Glutamatergic neuron (in vitro differentiated cells): ENCODE measurements around the gene CDS2. TPM values are rescaled to one million over a fixed set of nuclear protein-coding genes. Genes with fewer than 3 reads are reported as not detected.
A peak's percentile ranks its signal among the peaks of the same experiment; 100 is the strongest.

Experiments used
- DNase-seq: peaks from one replicate; pipeline ENCODE4 v3.0.0; 2022
- H3K27ac Mint-ChIP-seq: one replicate; pipeline ENCODE4 v1.8.0; 2020; ENCODE audit warnings: mild to moderate bottlenecking, mixed read lengths, inconsistent platforms; ENCODE audit not compliant: unreplicated experiment
- H3K27me3 Mint-ChIP-seq: one replicate; pipeline ENCODE4 v1.8.0; 2020; ENCODE audit warnings: mild to moderate bottlenecking, moderate library complexity, mixed read lengths, inconsistent platforms; ENCODE audit not compliant: unreplicated experiment
- H3K36me3 Mint-ChIP-seq: one replicate; pipeline ENCODE4 v1.8.0; 2020; ENCODE audit warnings: mild to moderate bottlenecking, mixed read lengths, inconsistent platforms; ENCODE audit not compliant: unreplicated experiment
- H3K4me1 Mint-ChIP-seq: one replicate; pipeline ENCODE4 v1.8.0; 2020; ENCODE audit warnings: mild to moderate bottlenecking, low read depth, mixed read lengths, inconsistent platforms; ENCODE audit not compliant: unreplicated experiment
- H3K4me3 Mint-ChIP-seq: one replicate; pipeline ENCODE4 v1.8.0; 2020; ENCODE audit warnings: mild to moderate bottlenecking, mixed read lengths, inconsistent platforms; ENCODE audit not compliant: unreplicated experiment
- H3K9me3 Mint-ChIP-seq: one replicate; pipeline ENCODE4 v1.8.0; 2020; ENCODE audit warnings: mild to moderate bottlenecking, moderate library complexity, mixed read lengths, inconsistent platforms; ENCODE audit not compliant: unreplicated experiment
- CTCF ChIP-seq: fragments of 200-600 bp; sonication (generic); IDR thresholded peaks from one replicate; pipeline ENCODE4 v1.5.0; 2021; ENCODE audit not compliant: partially characterized antibody, unreplicated experiment
- total RNA-seq: library from RNA; stranded (reverse); fragmentation: NEBNext Ultra II Directional; extraction: Animal tissue kit (Norgen Biotek cat#: 25700); gene quantifications from one replicate; pipeline ENCODE4 v1.2.1, GENCODE V29; 2021; ENCODE audit not compliant: unreplicated experiment

Gene CDS2
- total RNA-seq, 1 donor from 2014 or later = 153 TPM

- peaks cover 49% of the 10 kb centered on the region for H3K4me1 Mint-ChIP-seq
- no peak for DNase-seq
- H3K27me3 Mint-ChIP-seq = no peaks in the 10 kb centered on the region
- no peaks in the 10 kb centered on the region for H3K36me3 Mint-ChIP-seq
- H3K27ac Mint-ChIP-seq = peak overlapping the region; percentile 44
- no peak for TF ChIP-seq CTCF
- H3K4me3 Mint-ChIP-seq = peak overlapping the region; percentile 70
- H3K9me3 Mint-ChIP-seq = peaks cover 8% of the 10 kb centered on the region
These were observed 45.0 kb downstream of the CDS2 start for GRCh38 chr20:5171790-5172164.

DNA sequence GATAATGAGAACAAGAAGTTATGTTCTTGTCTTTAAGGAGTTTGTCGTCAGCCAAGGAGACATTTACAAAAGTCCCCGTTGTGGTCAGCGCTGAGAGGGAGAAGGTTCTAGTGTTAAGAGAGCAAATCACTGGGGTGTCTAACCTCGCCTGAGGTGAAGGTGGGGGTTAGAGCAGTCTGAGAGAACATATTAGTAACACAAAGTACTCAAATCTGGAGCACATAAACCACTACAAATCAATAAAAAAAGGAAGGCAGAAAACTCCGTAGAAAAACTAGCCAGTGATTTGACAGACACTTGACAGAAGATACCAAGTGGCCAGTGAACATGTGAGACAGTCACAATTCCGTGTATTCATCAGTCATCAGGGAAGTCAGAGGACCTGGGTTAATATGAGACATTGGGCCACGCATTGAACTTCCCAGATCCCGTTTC lies 45.4 kb downstream of the CDS2 start:
- H3K27ac Mint-ChIP-seq = peak overlapping the region; percentile 44
- DNase-seq = no peak
- no peaks in the 10 kb centered on the region for H3K27me3 Mint-ChIP-seq
- peaks cover 8% of the 10 kb centered on the region for H3K9me3 Mint-ChIP-seq
- H3K36me3 Mint-ChIP-seq = no peaks in the 10 kb centered on the region
- peak overlapping the region; percentile 58 for H3K4me3 Mint-ChIP-seq
- peaks cover 46% of the 10 kb centered on the region for H3K4me1 Mint-ChIP-seq
- no peak for TF ChIP-seq CTCF

- no peak for DNase-seq
- H3K9me3 Mint-ChIP-seq = peaks cover 8% of the 10 kb centered on the region
- no peak overlapping the region for H3K4me3 Mint-ChIP-seq
- no peak overlapping the region for H3K27ac Mint-ChIP-seq
- H3K27me3 Mint-ChIP-seq = no peaks in the 10 kb centered on the region
- TF ChIP-seq CTCF = no peak
- H3K36me3 Mint-ChIP-seq = no peaks in the 10 kb centered on the region
- H3K4me1 Mint-ChIP-seq = peaks cover 50% of the 10 kb centered on the region
These were observed 46.2 kb downstream of the CDS2 start for GRCh38 chr20:5172903-5173463.

GRCh38 chr20:5173751-5174150 lies 46.9 kb downstream of the CDS2 start:
- Mint-ChIP-seq H3K27me3 (no peaks in the 10 kb centered on the region), H3K4me3 (no peak overlapping the region), H3K4me1 (peaks cover 53% of the 10 kb centered on the region), H3K36me3 (no peaks in the 10 kb centered on the region), H3K27ac (no peak overlapping the region), H3K9me3 (peaks cover 8% of the 10 kb centered on the region)
- no peak for DNase-seq
- TF ChIP-seq CTCF = no peak

GRCh38 chr20:5177071-5177470 lies 50.3 kb downstream of the CDS2 start:
- H3K4me1 Mint-ChIP-seq = peaks cover 22% of the 10 kb centered on the region
- no peaks in the 10 kb centered on the region for H3K36me3 Mint-ChIP-seq
- no peak overlapping the region for H3K27ac Mint-ChIP-seq
- no peaks in the 10 kb centered on the region for H3K9me3 Mint-ChIP-seq
- no peak for TF ChIP-seq CTCF
- no peaks in the 10 kb centered on the region for H3K27me3 Mint-ChIP-seq
- DNase-seq = no peak
- H3K4me3 Mint-ChIP-seq = no peak overlapping the region
